Brain microvascular endothelial cell (primary cell): ENCODE data around the gene NKX2-1.

Experiments used
- DNase-seq: peaks from one replicate; pipeline ENCODE4 v3.0.0-alpha.2; 2020
- H3K27ac ChIP-seq: fragments of 250-450 bp; sonication (Bioruptor Pico); 2 replicates; pipeline ENCODE4 v1.5.1; 2020; ENCODE audit warnings: mild to moderate bottlenecking, moderate library complexity
- H3K27me3 ChIP-seq: fragments of 250-450 bp; sonication (Bioruptor Pico); replicated peaks from 2 replicates; pipeline ENCODE4 v1.5.1; 2020; ENCODE audit warnings: mild to moderate bottlenecking
- H3K36me3 ChIP-seq: fragments of 250-450 bp; sonication (Bioruptor Pico); replicated peaks from 2 replicates; pipeline ENCODE4 v1.5.1; 2020; ENCODE audit warnings: mild to moderate bottlenecking
- H3K4me3 ChIP-seq: 2 replicates; pipeline ENCODE4 v1.5.1; 2011; ENCODE audit warnings: low read depth, mild to moderate bottlenecking, control low read depth, low read length, moderate library complexity
- in situ Hi-C: cut with HindIII; loops from 2 replicates; pipeline ENCODE4 v1.10.0; 2017; ENCODE audit warnings: low sequenced_read_pairs, low pct_ligation_motif_present
- TF ChIP-seq, protein P1 (sequence below): IDR thresholded peaks from 2 replicates; pipeline ENCODE4 v1.5.1; 2011; ENCODE audit warnings: low read depth, mild to moderate bottlenecking, moderate library complexity, low read length, control low read depth, inconsistent platforms; ENCODE audit errors: missing control alignments

Gene NKX2-1

DNA sequence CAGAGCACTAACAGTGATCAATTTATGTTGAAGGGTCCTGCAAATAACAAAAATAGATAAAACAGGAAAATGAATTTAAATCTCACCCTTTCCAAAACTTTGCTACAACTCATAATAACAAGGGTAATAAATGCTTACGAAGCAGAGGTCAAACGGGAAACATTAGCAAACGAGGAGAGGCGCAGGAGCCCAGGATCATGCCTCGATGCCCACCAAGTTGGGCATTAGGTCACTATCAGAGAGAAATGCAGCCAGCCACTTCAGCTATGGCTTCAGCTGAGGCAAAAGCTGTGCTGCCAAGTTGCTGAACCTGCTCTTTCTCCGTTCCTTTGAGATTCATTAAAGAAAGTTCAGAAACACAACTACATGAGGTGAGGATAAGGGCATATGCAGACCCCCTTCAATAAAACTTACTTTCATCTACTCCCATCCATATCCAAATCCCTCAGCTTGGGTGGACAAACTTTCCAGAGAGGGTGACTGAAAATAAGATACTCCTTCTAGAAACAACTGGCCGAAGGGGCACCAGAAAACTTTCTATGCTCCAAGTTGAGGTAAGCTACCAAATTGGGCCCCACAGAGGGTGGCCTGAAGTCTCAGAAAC lies 7.9 kb downstream of the NKX2-1 start:
- TF ChIP-seq, protein P1, sequence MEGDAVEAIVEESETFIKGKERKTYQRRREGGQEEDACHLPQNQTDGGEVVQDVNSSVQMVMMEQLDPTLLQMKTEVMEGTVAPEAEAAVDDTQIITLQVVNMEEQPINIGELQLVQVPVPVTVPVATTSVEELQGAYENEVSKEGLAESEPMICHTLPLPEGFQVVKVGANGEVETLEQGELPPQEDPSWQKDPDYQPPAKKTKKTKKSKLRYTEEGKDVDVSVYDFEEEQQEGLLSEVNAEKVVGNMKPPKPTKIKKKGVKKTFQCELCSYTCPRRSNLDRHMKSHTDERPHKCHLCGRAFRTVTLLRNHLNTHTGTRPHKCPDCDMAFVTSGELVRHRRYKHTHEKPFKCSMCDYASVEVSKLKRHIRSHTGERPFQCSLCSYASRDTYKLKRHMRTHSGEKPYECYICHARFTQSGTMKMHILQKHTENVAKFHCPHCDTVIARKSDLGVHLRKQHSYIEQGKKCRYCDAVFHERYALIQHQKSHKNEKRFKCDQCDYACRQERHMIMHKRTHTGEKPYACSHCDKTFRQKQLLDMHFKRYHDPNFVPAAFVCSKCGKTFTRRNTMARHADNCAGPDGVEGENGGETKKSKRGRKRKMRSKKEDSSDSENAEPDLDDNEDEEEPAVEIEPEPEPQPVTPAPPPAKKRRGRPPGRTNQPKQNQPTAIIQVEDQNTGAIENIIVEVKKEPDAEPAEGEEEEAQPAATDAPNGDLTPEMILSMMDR, result no peak
- Histone ChIP-seq H3K4me3 (no peak overlapping the region), H3K36me3 (no peaks in the 10 kb centered on the region), H3K27ac (no peak overlapping the region), H3K27me3 (peaks cover 87% of the 10 kb centered on the region)
- in situ Hi-C loops, result no loop called here
- no peak for DNase-seq

DNA sequence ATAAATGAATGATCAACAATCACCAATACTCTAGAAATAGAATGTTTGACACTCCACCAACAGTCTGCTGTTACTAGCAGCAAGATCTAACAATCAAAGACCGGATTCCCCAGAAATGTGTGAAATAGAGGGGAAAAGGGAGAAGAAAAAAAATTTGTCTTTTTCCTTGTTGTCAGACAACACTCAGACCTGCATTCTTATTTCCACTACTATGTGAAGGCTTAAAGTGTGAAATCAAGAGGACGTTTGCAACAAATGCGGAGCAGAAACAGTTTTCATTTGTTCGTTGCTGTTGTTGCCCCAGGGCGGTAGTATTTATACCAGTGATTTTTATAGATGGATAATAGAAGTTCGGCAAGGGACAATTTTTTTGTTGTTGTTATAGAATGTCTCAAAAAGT lies 9.2 kb downstream of the NKX2-1 start:
- TF ChIP-seq, protein P1, result no peak
- no peaks in the 10 kb centered on the region for H3K36me3 ChIP-seq
- no peak for DNase-seq
- H3K27me3 ChIP-seq, result peaks cover 87% of the 10 kb centered on the region
- no peak overlapping the region for H3K4me3 ChIP-seq
- in situ Hi-C loops, result no loop called here
- H3K27ac ChIP-seq, result no peak overlapping the region

GRCh38 chr14:36510078-36510799 lies 9.8 kb downstream of the NKX2-1 start:
- no peak overlapping the region for H3K4me3 ChIP-seq
- peaks cover 87% of the 10 kb centered on the region for H3K27me3 ChIP-seq
- TF ChIP-seq, protein P1, result no peak
- H3K36me3 ChIP-seq, result no peaks in the 10 kb centered on the region
- in situ Hi-C loops, result no loop called here
- no peak for DNase-seq
- H3K27ac ChIP-seq, result no peak overlapping the region

DNA sequence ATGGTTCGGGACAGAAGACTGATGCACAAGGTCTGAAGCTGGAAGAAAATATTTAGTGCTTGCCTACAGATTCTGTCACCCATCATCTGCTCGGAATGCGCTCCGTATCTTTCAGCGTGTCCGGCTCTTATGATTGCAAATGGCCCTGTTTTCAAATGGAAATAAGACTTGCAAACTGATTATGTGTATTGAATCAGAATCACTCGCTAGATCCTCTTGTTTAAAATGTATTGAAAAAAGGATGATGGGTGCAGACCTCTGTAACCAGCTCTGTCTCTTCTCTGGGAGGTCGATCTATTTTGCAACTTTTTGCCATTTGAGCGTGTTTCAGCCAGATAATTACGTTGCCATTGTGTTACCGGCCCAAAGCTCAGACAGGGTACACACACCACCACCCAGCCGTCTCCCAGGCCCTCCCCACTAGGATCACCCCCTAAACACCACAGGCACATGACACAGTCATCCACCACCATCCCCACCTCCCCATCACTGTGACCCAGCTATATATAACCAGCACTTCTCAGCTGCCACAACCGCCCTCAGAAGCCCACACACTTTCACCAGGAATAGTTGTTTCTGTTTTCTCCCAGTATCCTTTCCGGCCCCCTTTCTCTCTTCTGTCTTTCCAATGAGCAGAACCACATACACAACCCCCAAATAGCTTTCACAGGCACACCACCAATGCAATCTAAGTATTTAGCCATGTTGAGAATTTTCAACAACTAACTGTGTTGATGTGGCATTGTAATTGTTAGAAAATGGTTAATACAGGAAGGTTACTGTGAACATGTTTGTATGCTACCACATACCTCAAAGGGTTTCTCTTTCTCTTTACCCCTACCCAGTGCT lies 10.7 kb downstream of the NKX2-1 start:
- Histone ChIP-seq H3K36me3 (no peaks in the 10 kb centered on the region), H3K4me3 (no peak overlapping the region), H3K27ac (no peak overlapping the region), H3K27me3 (peaks cover 87% of the 10 kb centered on the region)
- no peak for DNase-seq
- TF ChIP-seq, protein P1, result no peak
- in situ Hi-C loops, result no loop called here

- Histone ChIP-seq H3K4me3 (no peak overlapping the region), H3K36me3 (no peaks in the 10 kb centered on the region), H3K27me3 (peaks cover 87% of the 10 kb centered on the region), H3K27ac (no peak overlapping the region)
- DNase-seq, result no peak
- in situ Hi-C loops, result no loop called here
- TF ChIP-seq, protein P1, result no peak
Observed at GRCh38 chr14:36508418-36509068, 11.5 kb downstream of the NKX2-1 start.
